ENCODE measurements around the gene TIE1.

- no peak for TF ChIP-seq CTCF (conservative IDR thresholded peaks at IDR 0.05)
- TF ChIP-seq ZFX (IDR thresholded peaks at IDR 0.05): no peak
These were observed 59.8 kb downstream of the TIE1 start for GRCh38 chr1:43360616-43361015.

Data from C4-2B (cell line).